ENCODE measurements around the gene CELF4.

The CELF4 gene

GRCh38 chr18:37551249-37551648 lies 14.3 kb downstream of the CELF4 start:
- in situ Hi-C loops (cut with HindIII; ENCODE audit: low sequenced_read_pairs): no loop called here
- no peak for TF ChIP-seq CTCF (IDR thresholded peaks at IDR 0.05; ENCODE audit: low read depth, low read length)
- H3K4me3 ChIP-seq (ENCODE audit: low read depth, low read length): no peak overlapping the region
- no peak for DNase-seq (ENCODE audit: low read depth, low spot score)

GRCh38 chr18:37550118-37550875 lies 15.3 kb downstream of the CELF4 start:
- no peak overlapping the region for H3K4me3 ChIP-seq (ENCODE audit: low read depth, low read length)
- in situ Hi-C loops (cut with HindIII; ENCODE audit: low sequenced_read_pairs): no loop called here
- DNase-seq (ENCODE audit: low read depth, low spot score): no peak
- no peak for TF ChIP-seq CTCF (IDR thresholded peaks at IDR 0.05; ENCODE audit: low read depth, low read length)

DNA sequence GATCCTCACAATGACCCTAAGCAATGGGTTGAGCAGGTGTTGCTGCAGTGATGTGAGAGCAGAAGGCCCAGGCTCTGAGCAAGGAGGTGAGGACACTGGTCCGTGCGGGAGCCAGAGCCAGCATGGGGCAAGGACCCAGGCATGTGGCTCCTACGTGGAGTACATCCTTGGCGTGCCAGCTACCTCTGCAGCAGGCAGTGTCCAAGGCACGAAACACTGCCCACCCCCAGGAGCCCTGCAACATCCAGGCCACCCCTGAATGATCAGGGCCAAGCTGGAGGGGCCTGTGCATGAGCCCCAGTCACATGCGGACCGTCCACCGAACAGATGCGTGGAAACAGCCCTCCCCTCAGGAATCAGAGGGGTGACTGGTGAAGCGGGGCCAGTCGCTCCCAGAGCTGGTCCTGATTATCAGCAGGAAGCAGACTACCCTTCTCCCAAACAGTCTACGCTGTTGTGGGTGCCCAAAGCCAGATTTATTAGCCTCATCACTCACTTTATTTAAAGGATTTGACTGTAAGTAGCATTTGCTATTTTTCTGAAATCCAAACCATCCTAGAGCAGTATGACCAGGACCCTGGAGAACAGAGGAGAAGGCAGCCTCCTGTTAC lies 16.8 kb downstream of the CELF4 start:
- in situ Hi-C loops (cut with HindIII; ENCODE audit: low sequenced_read_pairs): no loop called here

GRCh38 chr18:37547196-37547827 lies 18.3 kb downstream of the CELF4 start:
- in situ Hi-C loops (cut with HindIII; ENCODE audit: low sequenced_read_pairs): no loop called here
- no peak for TF ChIP-seq CTCF (IDR thresholded peaks at IDR 0.05; ENCODE audit: low read depth, low read length)
- H3K4me3 ChIP-seq (ENCODE audit: low read depth, low read length): no peak overlapping the region

More for the DNA sequence above, 16.8 kb downstream of the CELF4 start:
- TF ChIP-seq CTCF (IDR thresholded peaks at IDR 0.05; ENCODE audit: low read depth, low read length): no peak
- no peak for DNase-seq (ENCODE audit: low read depth, low spot score)
- no peak overlapping the region for H3K4me3 ChIP-seq (ENCODE audit: low read depth, low read length)

GRCh38 chr18:37546651-37547050 lies 18.9 kb downstream of the CELF4 start:
- H3K4me3 ChIP-seq (ENCODE audit: low read depth, low read length): no peak overlapping the region
- no peak for TF ChIP-seq CTCF (IDR thresholded peaks at IDR 0.05; ENCODE audit: low read depth, low read length)
- no peak for DNase-seq (ENCODE audit: low read depth, low spot score)
- in situ Hi-C loops (cut with HindIII; ENCODE audit: low sequenced_read_pairs): no loop called here

More at GRCh38 chr18:37547196-37547827, 18.3 kb downstream of the CELF4 start:
- DNase-seq (ENCODE audit: low read depth, low spot score): no peak

DNA sequence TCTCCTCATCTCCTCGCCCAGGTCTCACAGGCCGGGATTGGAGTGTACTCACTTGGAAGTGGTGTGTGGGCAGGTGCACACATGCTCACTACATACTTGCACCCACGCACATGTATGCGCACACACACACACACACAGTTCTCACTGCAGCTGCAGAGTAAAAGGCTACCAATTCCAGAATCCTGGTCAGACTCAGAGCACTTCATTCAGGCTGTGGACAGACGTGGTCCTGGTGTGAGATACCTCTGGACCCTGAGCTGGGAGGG lies 19.4 kb downstream of the CELF4 start:
- H3K4me3 ChIP-seq (ENCODE audit: low read depth, low read length): no peak overlapping the region
- DNase-seq (ENCODE audit: low read depth, low spot score): no peak
- no peak for TF ChIP-seq CTCF (IDR thresholded peaks at IDR 0.05; ENCODE audit: low read depth, low read length)
- in situ Hi-C loops (cut with HindIII; ENCODE audit: low sequenced_read_pairs): no loop called here
